Calu3 (cell line): ENCODE measurements around the gene RERE. TPM values are rescaled to one million over a fixed set of nuclear protein-coding genes. Genes with fewer than 3 reads are reported as not detected.

Source experiments
- BruUV-seq: library from RNA; stranded (reverse); fragments of 400-500 nt; replicated peaks from 2 replicates; lab custom pipeline; 2021; lab: Mats Ljungman, UMichigan
- CTCF ChIA-PET: fragments of 300-600 bp; sonication (Branson Sonifier 250); formaldehyde crosslinking; loops from one replicate; lab custom pipeline; 2022; ENCODE audit warnings: antibody characterized with exemption; lab: Charles Lee
- DNase-seq: peaks from one replicate; pipeline ENCODE4 v3.0.0; 2022
- H3K27ac Mint-ChIP-seq: one replicate; pipeline ENCODE4 v1.8.0; 2022; ENCODE audit warnings: mixed read lengths; ENCODE audit not compliant: unreplicated experiment
- H3K27me3 Mint-ChIP-seq: one replicate; pipeline ENCODE4 v1.8.0; 2022; ENCODE audit warnings: mixed read lengths; ENCODE audit not compliant: unreplicated experiment
- H3K36me3 Mint-ChIP-seq: one replicate; pipeline ENCODE4 v1.8.0; 2022; ENCODE audit warnings: mild to moderate bottlenecking, moderate library complexity, mixed read lengths; ENCODE audit not compliant: insufficient read depth, unreplicated experiment
- H3K4me1 Mint-ChIP-seq: one replicate; pipeline ENCODE4 v1.8.0; 2022; ENCODE audit warnings: mild to moderate bottlenecking, low read depth, mixed read lengths; ENCODE audit not compliant: unreplicated experiment
- H3K4me3 Mint-ChIP-seq: one replicate; pipeline ENCODE4 v1.8.0; 2022; ENCODE audit warnings: mild to moderate bottlenecking, low read depth, moderate library complexity, mixed read lengths; ENCODE audit not compliant: unreplicated experiment
- H3K9me3 Mint-ChIP-seq: one replicate; pipeline ENCODE4 v1.8.0; 2022; ENCODE audit warnings: low read depth, mixed read lengths; ENCODE audit not compliant: unreplicated experiment
- CTCF ChIP-seq: fragments of 200-600 bp; IDR thresholded peaks from one replicate; pipeline ENCODE4 v1.8.0; 2022; ENCODE audit warnings: antibody characterized with exemption; ENCODE audit not compliant: unreplicated experiment
- intact Hi-C: fragments of 100-400 bp; cut with micrococcal nuclease; formaldehyde crosslinking; loops from one replicate; pipeline ENCODE4 v1.10.0; 2022; ENCODE audit not compliant: unreplicated experiment
- total RNA-seq: library from RNA; stranded (reverse); gene quantifications from 2 replicates; pipeline ENCODE4 v1.2.3, GENCODE V29; 2022

The RERE gene
- total RNA-seq, 1 experiment from 2014 or later = 45.9 TPM

- Mint-ChIP-seq H3K36me3 (no peaks in the 10 kb centered on the region), H3K27ac (no peak overlapping the region), H3K4me3 (no peak overlapping the region), H3K4me1 (peaks cover under 1% of the 10 kb centered on the region), H3K27me3 (no peaks in the 10 kb centered on the region), H3K9me3 (no peaks in the 10 kb centered on the region)
- no TSS peak for BruUV-seq
- no peak for TF ChIP-seq CTCF
- intact Hi-C loops = no loop called here
- no peak for DNase-seq
- CTCF ChIA-PET = no interaction called here
These were observed 284.3 kb downstream of the RERE start for GRCh38 chr1:8533124-8533523.

- no TSS peak for BruUV-seq
- Mint-ChIP-seq H3K27ac (no peak overlapping the region), H3K27me3 (no peaks in the 10 kb centered on the region), H3K9me3 (no peaks in the 10 kb centered on the region), H3K4me1 (peaks cover 10% of the 10 kb centered on the region), H3K36me3 (no peaks in the 10 kb centered on the region), H3K4me3 (no peak overlapping the region)
- no peak for TF ChIP-seq CTCF
- CTCF ChIA-PET = no interaction called here
- DNase-seq = no peak
- intact Hi-C loops = no loop called here
These were observed 287.5 kb downstream of the RERE start for GRCh38 chr1:8529901-8530300.

GRCh38 chr1:8527941-8528340, 289.5 kb downstream of the RERE start:
- no peak overlapping the region for H3K4me3 Mint-ChIP-seq
- intact Hi-C loops = no loop called here
- no peaks in the 10 kb centered on the region for H3K36me3 Mint-ChIP-seq
- no peaks in the 10 kb centered on the region for H3K27me3 Mint-ChIP-seq
- no peak overlapping the region for H3K27ac Mint-ChIP-seq
- peaks cover 28% of the 10 kb centered on the region for H3K4me1 Mint-ChIP-seq
- TF ChIP-seq CTCF = no peak
- DNase-seq = no peak
- CTCF ChIA-PET = no interaction called here
- no peaks in the 10 kb centered on the region for H3K9me3 Mint-ChIP-seq
- BruUV-seq = no TSS peak

- no peak overlapping the region for H3K27ac Mint-ChIP-seq
- H3K4me1 Mint-ChIP-seq = peaks cover 34% of the 10 kb centered on the region
- intact Hi-C loops = loop anchor here (1.0 kb wide), 1 partner anchor 116 kb away; no protein-coding TSS in a partner anchor
- BruUV-seq = no TSS peak
- CTCF ChIA-PET = interaction anchor here (0.5 to 1.0 kb wide), 4 partner anchors 87 to 160 kb away, joined by 3 to 12 read pairs (median 4); no protein-coding TSS in a partner anchor
- no peak overlapping the region for H3K4me3 Mint-ChIP-seq
- H3K9me3 Mint-ChIP-seq = no peaks in the 10 kb centered on the region
- peak; percentile 66 for DNase-seq
- no peak for TF ChIP-seq CTCF
- no peaks in the 10 kb centered on the region for H3K27me3 Mint-ChIP-seq
- no peaks in the 10 kb centered on the region for H3K36me3 Mint-ChIP-seq
These were observed 291.7 kb downstream of the RERE start for GRCh38 chr1:8525558-8526275.
